Sigmoid colon (tissue), 7 donors: ENCODE data around the gene HDAC4. TPM values are rescaled to one million over a fixed set of nuclear protein-coding genes. Genes with fewer than 3 reads are reported as not detected.
"Not testable (repeated sequence)": the region's sequence is repeated elsewhere in the genome, so short reads cannot be mapped to it uniquely, and the experiment has no call there.

Experiments
- DNase-seq: peaks from one replicate; pipeline ENCODE4 v3.0.0-alpha.2; 2019
- H3K27ac ChIP-seq, 4 donors: fragments of 200-600 bp; sonication (generic); one replicate each; pipeline ENCODE4 v1.5.1; 2016 to 2019; ENCODE audit warnings: mild to moderate bottlenecking in 1 of 4
- H3K27me3 ChIP-seq, 3 donors: fragments of 200-600 bp; sonication (generic); one replicate each; pipeline ENCODE4 v1.5.1; 2019; ENCODE audit warnings: mild to moderate bottlenecking in 1 of 3
- H3K36me3 ChIP-seq, 4 donors: fragments of 200-600 bp; sonication (generic); one replicate each; pipeline ENCODE4 v1.5.1; 2016 to 2019
- H3K4me1 ChIP-seq, 4 donors: fragments of 200-600 bp; sonication (generic); one replicate each; pipeline ENCODE4 v1.5.1; 2017 to 2019
- H3K4me3 ChIP-seq, 4 donors: fragments of 200-600 bp; sonication (generic); one replicate each; pipeline ENCODE4 v1.5.1; 2017 to 2019; ENCODE audit warnings: mild to moderate bottlenecking in 2 of 4, moderate library complexity in 1 of 4
- H3K9me3 ChIP-seq, 4 donors: fragments of 200-600 bp in 3 of 4; sonication (generic) in 3 of 4; one replicate each; pipeline versions ENCODE4 v1.5.1 to v1.6.1; 2013 to 2019
- CTCF ChIP-seq, 4 experiments: fragments of 450-650 bp in 3 of 4; fragments of 200-600 bp in 1 of 4; IDR thresholded peaks; one replicate each; pipeline ENCODE4 v1.5.1; 2016 to 2019; ENCODE audit warnings: antibody characterized with exemption in 4 of 4, mild to moderate bottlenecking in 3 of 4, moderate library complexity in 2 of 4
- EP300 ChIP-seq, 4 donors: sonication (generic); formaldehyde crosslinking; IDR thresholded peaks; one replicate each; pipeline ENCODE4 v1.6.1; 2017; ENCODE audit warnings: antibody characterized with exemption in 4 of 4
- POLR2A ChIP-seq, 2 donors: fragments of 450-650 bp; IDR thresholded peaks; one replicate each; pipeline ENCODE4 v1.6.1; 2016; ENCODE audit warnings: antibody characterized with exemption in 2 of 2, mild to moderate bottlenecking in 2 of 2, moderate library complexity in 2 of 2
- POLR2AphosphoS5 ChIP-seq, 4 donors: sonication (generic); formaldehyde crosslinking; IDR thresholded peaks; one replicate each; pipeline ENCODE4 v1.6.1; 2017; ENCODE audit warnings: antibody characterized with exemption in 4 of 4
- whole genome bisulfite sequencing, 2 donors: extraction: QIAGEN DNeasy Blood & Tissue Kit; methylation state at CpG; one replicate each; pipeline ENCODE4 v1.1.7; 2013; 5-methylcytosine and 5-hydroxymethylcytosine counted together
- intact Hi-C: fragments of 100-400 bp; cut with DNase I; formaldehyde crosslinking; loops from one replicate; pipeline ENCODE4 v1.15.1; 2023
- polyA plus RNA-seq, 3 donors: library from polyadenylated mRNA; stranded (reverse); fragments of 200-250 nt; gene quantifications; one replicate each; pipeline ENCODE4 v1.2.3, GENCODE V29; 2013
- total RNA-seq, 4 donors: library from RNA; depleted of rRNA; stranded (reverse); fragments of >200 nt; gene quantifications; one replicate each; pipeline ENCODE4 v1.1.0, GENCODE V29; 2016
- donor health status: healthy with polysubstance abuse.
- donor health status: Bipolar disorder and iron deficiency.
- donor health status: healthy.

Gene HDAC4
- 100 to 1,000 TPM in 3 of 4 donors, 10 to 100 TPM in 1; 77.0 to 196 (median 139) TPM for total RNA-seq
- 10 to 100 TPM in 1 of 3 donors, 1 to 10 TPM in 2; 1.8 to 16.4 (median 3.0) TPM for polyA plus RNA-seq

- peak within 1 kb of the TSS; percentile 97 to 100 (median 98) for H3K27ac ChIP-seq
- H3K4me1 ChIP-seq = peaks cover 4 to 46% (median 43%) of the 10 kb centered on the region in 4 donors
- DNase-seq = no peak
- H3K27me3 ChIP-seq = no peaks in the 10 kb centered on the region
- TF ChIP-seq POLR2AphosphoS5 (IDR thresholded peaks at IDR 0.05) = peak; percentile 70 to 93 (median 77)
- TF ChIP-seq EP300 (IDR thresholded peaks at IDR 0.05) = no peak
- TF ChIP-seq POLR2A (IDR thresholded peaks at IDR 0.05) = no peak
- no peak for TF ChIP-seq CTCF (IDR thresholded peaks at IDR 0.05)
- H3K4me3 ChIP-seq = peak within 1 kb of the TSS; percentile 56 to 80 (median 71)
- 0 to 1% methylated on average over 78 of the region's 78 CpGs for WGBS, 2 donors
- H3K9me3 ChIP-seq = no peaks in the 10 kb centered on the region
- intact Hi-C loops = loop anchor here (1.0 to 10.0 kb wide), 6 partner anchors 71 to 594 kb away; no protein-coding TSS in a partner anchor
- no peaks in the 10 kb centered on the region for H3K36me3 ChIP-seq
These were observed at the start of gene HDAC4 for GRCh38 chr2:239400596-239401066. Gene HDAC4 (minus strand): TSS chr2:239401020. CDS start chr2:239352699, 48,321 bp downstream.

- H3K9me3 ChIP-seq, H3K36me3 ChIP-seq, H3K4me3 ChIP-seq, H3K27me3 ChIP-seq, H3K27ac ChIP-seq, DNase-seq, intact Hi-C loops: not testable (repeated sequence)
- peaks cover 0 to 18% (median 4%) of the 10 kb centered on the region in 4 donors for H3K4me1 ChIP-seq
- WGBS, 2 donors = 96 to 97% methylated on average over 32 of the region's 32 CpGs
These were observed 48.6 kb upstream of the HDAC4 start for GRCh38 chr2:239449468-239449867.

GRCh38 chr2:239445771-239446524 lies 45.1 kb upstream of the HDAC4 start:
- intact Hi-C loops = no loop called here
- no peak for DNase-seq
- Histone ChIP-seq H3K4me1 (peaks cover 0 to 23% (median 7%) of the 10 kb centered on the region in 4 donors), H3K9me3 (no peaks in the 10 kb centered on the region), H3K27me3 (no peaks in the 10 kb centered on the region), H3K27ac (peak overlapping the region in 2 of 4 donors; percentile 7 to 41), H3K4me3 (no peak overlapping the region), H3K36me3 (no peaks in the 10 kb centered on the region)
- TF ChIP-seq POLR2AphosphoS5 (IDR thresholded peaks at IDR 0.05) (no peak), POLR2A (IDR thresholded peaks at IDR 0.05) (no peak), CTCF (IDR thresholded peaks at IDR 0.05) (no peak), EP300 (IDR thresholded peaks at IDR 0.05) (no peak)
- WGBS, 2 donors = 71 to 77% methylated on average over 6 of the region's 6 CpGs

- no peaks in the 10 kb centered on the region for H3K9me3 ChIP-seq
- peak overlapping the region in 1 of 4 donors; percentile 41 for H3K27ac ChIP-seq
- H3K4me1 ChIP-seq = peaks cover 0 to 32% (median 16%) of the 10 kb centered on the region in 4 donors
- 64 to 77% methylated on average over 20 of the region's 20 CpGs for WGBS, 2 donors
- intact Hi-C loops = no loop called here
- TF ChIP-seq POLR2AphosphoS5 (IDR thresholded peaks at IDR 0.05) (no peak), CTCF (IDR thresholded peaks at IDR 0.05) (no peak), EP300 (IDR thresholded peaks at IDR 0.05) (no peak), POLR2A (IDR thresholded peaks at IDR 0.05) (no peak)
- H3K36me3 ChIP-seq = no peaks in the 10 kb centered on the region
- no peaks in the 10 kb centered on the region for H3K27me3 ChIP-seq
- no peak for DNase-seq
- no peak overlapping the region for H3K4me3 ChIP-seq
These were observed 44.1 kb upstream of the HDAC4 start for GRCh38 chr2:239444626-239445577.
